ENCODE measurements around the gene SAPCD2. TPM values are rescaled to one million over a fixed set of nuclear protein-coding genes. Genes with fewer than 3 reads are reported as not detected.

Gene SAPCD2
- total and polyA plus RNA-seq, 9 of the 15 experiments (the other 6 are each of a cell fraction or from before 2014, with no cell fraction given) = 3.4 to 91.8 (median 18.8) TPM

GRCh38 chr9:137052998-137053943, 17.1 kb downstream of the SAPCD2 start:
- DNase-seq (ENCODE audit: extremely low read depth in 1 of 4, low spot score in 3 of 4) = no peak
- Histone ChIP-seq H3K4me3 (peak overlapping the region; percentile 40), H3K4me2 (ENCODE audit: insufficient read depth, low read length) (peak overlapping the region; percentile 37; the same call in 1 of the 2 replicates), H3K9me3 (replicated peaks; ENCODE audit: control insufficient read depth, insufficient read depth, low read depth, low read length) (no peaks in the 10 kb centered on the region), H3K79me2 (ENCODE audit: control insufficient read depth, insufficient read depth, low read length) (no peaks in the 10 kb centered on the region), H4K20me1 (replicated peaks; ENCODE audit: control insufficient read depth, insufficient read depth, low read length) (peaks cover 14% of the 10 kb centered on the region), H3K36me3 (ENCODE audit: control insufficient read depth, insufficient read depth, low read length) (no peaks in the 10 kb centered on the region), H3K9me1 (ENCODE audit: control insufficient read depth, insufficient read depth, low read length) (peaks cover 2% of the 10 kb centered on the region), H2AFZ (ENCODE audit: low read depth, low read length) (peak overlapping the region; percentile 55), H3K9ac (ENCODE audit: insufficient read depth in 1 of 2, low read depth in 2 of 2, low read length in 2 of 2) (peak overlapping the region in 1 of 2 experiments; percentile 85; a peak in 2 of 4 replicates), H3K27ac (ENCODE audit: extremely low read depth, low read depth, low read length) (no peak overlapping the region), H3K27me3 (ENCODE audit: control insufficient read depth in 2 of 2, insufficient read depth in 2 of 2, low read length in 2 of 2) (no peaks in the 10 kb centered on the region), H3K4me1 (replicated peaks in 1 of 2; ENCODE audit: control insufficient read depth in 2 of 2, insufficient read depth in 2 of 2, low read length in 2 of 2) (peaks cover 2 to 73% of the 10 kb centered on the region in 2 experiments; a peak in 3 of 5 replicates)
- FAIRE-seq = no peak
- ChIA-PET CTCF (ENCODE audit: low intra/inter-chr PET ratio) (no interaction called here), POLR2A (interaction anchor here (0.5 to 1.1 kb wide), 4 partner anchors 15 to 212 kb away, joined by 3 to 4 read pairs (median 4); no protein-coding TSS in a partner anchor)
- intact Hi-C loops (cut with micrococcal nuclease) = loop anchor here (5.0 kb wide), 1 partner anchor 64 kb away; no protein-coding TSS in a partner anchor
- in situ Hi-C loops (cut with MboI) = no loop called here
- no TSS peak for BruUV-seq (replicated peaks)
- 22% methylated on average over 35 of the region's 71 CpGs for whole genome bisulfite sequencing (ENCODE audit: insufficient coverage, low coverage, missing lambda C conversion rate)
- peak; percentile 37; the same call in 2 of the 3 replicates for ATAC-seq
- TF ChIP-seq, protein P1, sequence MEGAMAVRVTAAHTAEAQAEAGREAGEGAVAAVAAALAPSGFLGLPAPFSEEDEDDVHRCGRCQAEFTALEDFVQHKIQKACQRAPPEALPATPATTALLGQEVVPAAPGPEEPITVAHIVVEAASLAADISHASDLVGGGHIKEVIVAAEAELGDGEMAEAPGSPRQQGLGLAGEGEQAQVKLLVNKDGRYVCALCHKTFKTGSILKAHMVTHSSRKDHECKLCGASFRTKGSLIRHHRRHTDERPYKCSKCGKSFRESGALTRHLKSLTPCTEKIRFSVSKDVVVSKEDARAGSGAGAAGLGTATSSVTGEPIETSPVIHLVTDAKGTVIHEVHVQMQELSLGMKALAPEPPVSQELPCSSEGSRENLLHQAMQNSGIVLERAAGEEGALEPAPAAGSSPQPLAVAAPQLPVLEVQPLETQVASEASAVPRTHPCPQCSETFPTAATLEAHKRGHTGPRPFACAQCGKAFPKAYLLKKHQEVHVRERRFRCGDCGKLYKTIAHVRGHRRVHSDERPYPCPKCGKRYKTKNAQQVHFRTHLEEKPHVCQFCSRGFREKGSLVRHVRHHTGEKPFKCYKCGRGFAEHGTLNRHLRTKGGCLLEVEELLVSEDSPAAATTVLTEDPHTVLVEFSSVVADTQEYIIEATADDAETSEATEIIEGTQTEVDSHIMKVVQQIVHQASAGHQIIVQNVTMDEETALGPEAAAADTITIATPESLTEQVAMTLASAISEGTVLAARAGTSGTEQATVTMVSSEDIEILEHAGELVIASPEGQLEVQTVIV (CRISPR knock-in tag; IDR thresholded peaks at IDR 0.05; ENCODE audit: borderline replicate concordance) = no peak
- no peak for TF ChIP-seq RUNX1 (IDR thresholded peaks at IDR 0.05; ENCODE audit: low read depth)
- TF ChIP-seq CREB5 (CRISPR knock-in tag; IDR thresholded peaks at IDR 0.05) = no peak
- TF ChIP-seq ZFPM2 (CRISPR knock-in tag; IDR thresholded peaks at IDR 0.05) = no peak
- TF ChIP-seq PCBP1 (IDR thresholded peaks at IDR 0.05; ENCODE audit: low read depth, low read length, poor library complexity, severe bottlenecking) = peak; percentile 30
- no peak for TF ChIP-seq YBX1 (IDR thresholded peaks at IDR 0.05)
- peak; percentile 71; the same call in 1 of the 2 replicates for TF ChIP-seq ZBTB33 (CRISPR knock-in tag; IDR thresholded peaks at IDR 0.05)
- no peak for TF ChIP-seq ZFP36 (IDR thresholded peaks at IDR 0.05; ENCODE audit: low read depth, low read length, partially characterized antibody)
- TF ChIP-seq RAD51 (IDR thresholded peaks at IDR 0.05; ENCODE audit: borderline replicate concordance, low read depth) = no peak
- no peak for TF ChIP-seq PYGO2 (tag; IDR thresholded peaks at IDR 0.05)
- TF ChIP-seq IFI16 (CRISPR knock-in tag; IDR thresholded peaks at IDR 0.05) = no peak

All from K562 (cell line).